Transverse colon (tissue), 3 donors: Measurements from ENCODE around the gene ALDH16A1.

Source experiments
- EP300 ChIP-seq: sonication (generic); formaldehyde crosslinking; IDR thresholded peaks from one replicate; pipeline ENCODE4 v1.6.1; 2017; ENCODE audit warnings: antibody characterized with exemption, low read depth
- POLR2A ChIP-seq: fragments of 450-650 bp; IDR thresholded peaks from one replicate; pipeline ENCODE4 v1.6.1; 2016; ENCODE audit warnings: antibody characterized with exemption, mild to moderate bottlenecking, moderate library complexity
- TF ChIP-seq, protein P1 (sequence below), 5 experiments: fragments of 200-600 bp in 3 of 5; fragments of 450-650 bp in 2 of 5; sonication (generic) in 3 of 5; IDR thresholded peaks; 1 replicate in 2 of 5; 2 replicates in 3 of 5; pipeline ENCODE4 v1.5.1; 2016 to 2017; ENCODE audit warnings: antibody characterized with exemption in 5 of 5, inconsistent platforms in 3 of 5, mild to moderate bottlenecking in 2 of 5, moderate library complexity in 1 of 5

DNA sequence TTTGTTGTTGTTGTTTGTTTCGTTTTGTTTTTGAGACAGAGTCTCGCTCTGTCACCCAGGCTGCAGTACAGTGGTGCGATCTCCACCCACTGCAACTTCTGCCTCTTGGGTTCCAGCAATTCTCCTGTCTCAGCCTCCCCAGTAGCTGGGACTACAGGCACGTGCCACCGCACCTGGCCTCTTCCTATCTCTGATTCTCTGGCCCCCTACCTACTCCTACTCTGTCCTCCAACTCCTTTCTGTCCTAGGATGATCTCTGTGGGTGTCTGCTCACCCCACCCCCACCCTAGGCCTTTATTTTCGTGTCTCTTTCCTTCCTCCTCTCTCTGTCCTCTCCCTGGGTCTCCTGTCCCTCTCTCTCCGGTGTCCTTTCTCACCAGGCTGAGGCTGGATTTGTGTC is 2.6 kb upstream of the ALDH16A1 start:
- TF ChIP-seq, protein P1, sequence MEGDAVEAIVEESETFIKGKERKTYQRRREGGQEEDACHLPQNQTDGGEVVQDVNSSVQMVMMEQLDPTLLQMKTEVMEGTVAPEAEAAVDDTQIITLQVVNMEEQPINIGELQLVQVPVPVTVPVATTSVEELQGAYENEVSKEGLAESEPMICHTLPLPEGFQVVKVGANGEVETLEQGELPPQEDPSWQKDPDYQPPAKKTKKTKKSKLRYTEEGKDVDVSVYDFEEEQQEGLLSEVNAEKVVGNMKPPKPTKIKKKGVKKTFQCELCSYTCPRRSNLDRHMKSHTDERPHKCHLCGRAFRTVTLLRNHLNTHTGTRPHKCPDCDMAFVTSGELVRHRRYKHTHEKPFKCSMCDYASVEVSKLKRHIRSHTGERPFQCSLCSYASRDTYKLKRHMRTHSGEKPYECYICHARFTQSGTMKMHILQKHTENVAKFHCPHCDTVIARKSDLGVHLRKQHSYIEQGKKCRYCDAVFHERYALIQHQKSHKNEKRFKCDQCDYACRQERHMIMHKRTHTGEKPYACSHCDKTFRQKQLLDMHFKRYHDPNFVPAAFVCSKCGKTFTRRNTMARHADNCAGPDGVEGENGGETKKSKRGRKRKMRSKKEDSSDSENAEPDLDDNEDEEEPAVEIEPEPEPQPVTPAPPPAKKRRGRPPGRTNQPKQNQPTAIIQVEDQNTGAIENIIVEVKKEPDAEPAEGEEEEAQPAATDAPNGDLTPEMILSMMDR (IDR thresholded peaks at IDR 0.05): no peak
- no peak for TF ChIP-seq POLR2A
- TF ChIP-seq EP300: no peak
